ENCODE measurements around the gene TMIGD1. TPM values are rescaled to one million over a fixed set of nuclear protein-coding genes. Genes with fewer than 3 reads are reported as not detected.

TMIGD1 gene
- not detected in 2 replicates for total RNA-seq (ENCODE audit: low replicate concordance)

GRCh38 chr17:30333503-30334360, at the start of gene TMIGD1:
Gene TMIGD1, minus strand, starts transcription at chr17:30334057. Its CDS starts 1,924 bp downstream, at chr17:30332133.
- Histone ChIP-seq H3K9ac (no peak within 1 kb of the TSS), H3K79me2 (ENCODE audit: low read depth) (no peaks in the 10 kb centered on the region), H2AFZ (replicated peaks) (no peak within 1 kb of the TSS), H3K27ac (no peak within 1 kb of the TSS), H3K27me3 (peaks cover 3% of the 10 kb centered on the region), H3K9me3 (ENCODE audit: low read depth) (no peaks in the 10 kb centered on the region), H3F3A (ENCODE audit: low read depth) (no peaks in the 10 kb centered on the region), H4K20me1 (ENCODE audit: low read depth) (no peaks in the 10 kb centered on the region), H3K4me1 (no peaks in the 10 kb centered on the region), H3K4me3 (no peak within 1 kb of the TSS), H3K36me3 (no peaks in the 10 kb centered on the region), H3K4me2 (no peak within 1 kb of the TSS)
- no peak within 1 kb of the TSS for H3K4me3 Mint-ChIP-seq
- no peaks in the 10 kb centered on the region for H3K9me3 Mint-ChIP-seq
- DNase-seq (ENCODE audit: low spot score) = no peak
- peaks cover 7% of the 10 kb centered on the region for H3K27me3 Mint-ChIP-seq (ENCODE audit: insufficient read depth, low read depth)
- H3K27ac Mint-ChIP-seq = no peak within 1 kb of the TSS
- H3K36me3 Mint-ChIP-seq = no peaks in the 10 kb centered on the region
- no peak for TF ChIP-seq CTCF (IDR thresholded peaks at IDR 0.05)
- TF ChIP-seq EZH2 (IDR thresholded peaks at IDR 0.05) = no peak
- TF ChIP-seq EZH2phosphoT487 (IDR thresholded peaks at IDR 0.05) = no peak
- H3K4me1 Mint-ChIP-seq = peaks cover 2% of the 10 kb centered on the region

- Mint-ChIP-seq H3K27me3 (ENCODE audit: insufficient read depth, low read depth) (peaks cover 4% of the 10 kb centered on the region), H3K9me3 (no peaks in the 10 kb centered on the region), H3K36me3 (peaks cover 15% of the 10 kb centered on the region), H3K4me3 (no peak overlapping the region), H3K4me1 (peaks cover 32% of the 10 kb centered on the region), H3K27ac (no peak overlapping the region)
- DNase-seq (ENCODE audit: low spot score) = no peak
- Histone ChIP-seq H3K9ac (no peak overlapping the region), H3K36me3 (peaks cover 7% of the 10 kb centered on the region), H3K79me2 (ENCODE audit: low read depth) (peaks cover 72% of the 10 kb centered on the region), H3K27me3 (peaks cover 24% of the 10 kb centered on the region), H3K27ac (no peak overlapping the region), H3K9me3 (ENCODE audit: low read depth) (no peaks in the 10 kb centered on the region), H3K4me2 (peak overlapping the region; percentile 90), H3K4me3 (no peak overlapping the region), H3F3A (ENCODE audit: low read depth) (peaks cover 7% of the 10 kb centered on the region), H3K4me1 (peaks cover 45% of the 10 kb centered on the region), H4K20me1 (ENCODE audit: low read depth) (peaks cover 52% of the 10 kb centered on the region), H2AFZ (replicated peaks) (no peak overlapping the region)
- TF ChIP-seq CTCF (IDR thresholded peaks at IDR 0.05) = no peak
- TF ChIP-seq EZH2 (IDR thresholded peaks at IDR 0.05) = no peak
- TF ChIP-seq EZH2phosphoT487 (IDR thresholded peaks at IDR 0.05) = no peak
These were observed 48.5 kb upstream of the TMIGD1 start for GRCh38 chr17:30382345-30382744.

GRCh38 chr17:30381340-30381659, 47.4 kb upstream of the TMIGD1 start:
- Mint-ChIP-seq H3K9me3 (no peaks in the 10 kb centered on the region), H3K27me3 (ENCODE audit: insufficient read depth, low read depth) (peaks cover 10% of the 10 kb centered on the region), H3K27ac (no peak overlapping the region), H3K4me1 (peaks cover 40% of the 10 kb centered on the region), H3K4me3 (peak overlapping the region; percentile 92), H3K36me3 (peaks cover 9% of the 10 kb centered on the region)
- Histone ChIP-seq H3K4me1 (peaks cover 56% of the 10 kb centered on the region), H3K79me2 (ENCODE audit: low read depth) (peaks cover 63% of the 10 kb centered on the region), H3K27ac (no peak overlapping the region), H3K9ac (no peak overlapping the region), H3K27me3 (peaks cover 29% of the 10 kb centered on the region), H2AFZ (replicated peaks) (no peak overlapping the region), H4K20me1 (ENCODE audit: low read depth) (peaks cover 52% of the 10 kb centered on the region), H3K9me3 (ENCODE audit: low read depth) (no peaks in the 10 kb centered on the region), H3K4me2 (peak overlapping the region; percentile 90), H3F3A (ENCODE audit: low read depth) (peaks cover 17% of the 10 kb centered on the region), H3K4me3 (peak overlapping the region; percentile 86), H3K36me3 (no peaks in the 10 kb centered on the region)
- no peak for DNase-seq (ENCODE audit: low spot score)
- no peak for TF ChIP-seq CTCF (IDR thresholded peaks at IDR 0.05)

Measured in neural progenitor cell (in vitro differentiated cells).